CD14-positive monocyte (primary cell): Measurements from ENCODE around the gene ZNF700. TPM values are rescaled to one million over a fixed set of nuclear protein-coding genes. Genes with fewer than 3 reads are reported as not detected.
"Not testable (repeated sequence)": the region's sequence is repeated elsewhere in the genome, so short reads cannot be mapped to it uniquely, and the experiment has no call there.

ENCODE experiments used
- DNase-seq, 3 donors: peaks; one replicate each; pipeline ENCODE4 v3.0.0-alpha.2; 2011 to 2022
- H2AFZ ChIP-seq: 2 replicates; pipeline ENCODE4 v1.6.0; 2012; ENCODE audit warnings: mild to moderate bottlenecking, low read depth, low read length, inconsistent platforms; ENCODE audit not compliant: insufficient read depth, poor library complexity, severe bottlenecking
- H3K27ac ChIP-seq, 2 donors: 1 replicate in 1 of 2; 2 replicates in 1 of 2; pipeline ENCODE4 v1.5.1; 2012 to 2013; ENCODE audit warnings: low read length in 2 of 2, control low read depth in 1 of 2, inconsistent platforms in 1 of 2, low read depth in 1 of 2, mild to moderate bottlenecking in 1 of 2
- H3K27me3 ChIP-seq, 2 donors: one replicate each; pipeline versions ENCODE4 v1.6.0 to v1.6.1; 2011 to 2013; ENCODE audit warnings: low read length in 2 of 2; ENCODE audit not compliant: control insufficient read depth in 2 of 2, insufficient read depth in 2 of 2
- H3K36me3 ChIP-seq, 2 donors: replicated peaks in 1 of 2; 1 replicate in 1 of 2; 2 replicates in 1 of 2; pipeline versions ENCODE4 v1.5.1 to v1.6.1; 2012 to 2013; ENCODE audit warnings: low read length in 2 of 2, control low read depth in 1 of 2, inconsistent platforms in 1 of 2, mild to moderate bottlenecking in 1 of 2; ENCODE audit not compliant: insufficient read depth in 2 of 2, control insufficient read depth in 1 of 2
- H3K4me1 ChIP-seq, 2 donors: 1 replicate in 1 of 2; 2 replicates in 1 of 2; pipeline versions ENCODE4 v1.5.1 to v1.6.1; 2012 to 2013; ENCODE audit warnings: low read length in 2 of 2, control low read depth in 1 of 2, inconsistent platforms in 1 of 2, mild to moderate bottlenecking in 1 of 2, moderate library complexity in 1 of 2; ENCODE audit not compliant: insufficient read depth in 2 of 2, control insufficient read depth in 1 of 2
- H3K4me2 ChIP-seq: replicated peaks from 2 replicates; pipeline ENCODE3; 2012; ENCODE audit warnings: low read length, moderate library complexity, mild to moderate bottlenecking; ENCODE audit not compliant: poor library complexity, severe bottlenecking; ENCODE audit errors: extremely low read depth
- H3K4me3 ChIP-seq, 3 experiments: fragments of 200-600 bp in 1 of 3; sonication (generic) in 1 of 3; replicated peaks in 1 of 3; 1 replicate in 2 of 3; 2 replicates in 1 of 3; pipeline ENCODE4 v1.5.1; 2011 to 2013; ENCODE audit warnings: low read length in 3 of 3, mild to moderate bottlenecking in 3 of 3, control low read depth in 2 of 3, low read depth in 2 of 3, inconsistent platforms in 1 of 3, moderate library complexity in 1 of 3
- H3K79me2 ChIP-seq: 2 replicates; pipeline ENCODE4 v1.6.0; 2012; ENCODE audit warnings: mild to moderate bottlenecking, control low read depth, inconsistent platforms, low read length, moderate library complexity; ENCODE audit not compliant: insufficient read depth
- H3K9ac ChIP-seq: 2 replicates; pipeline ENCODE4 v1.6.0; 2017; ENCODE audit warnings: low read length, mild to moderate bottlenecking; ENCODE audit not compliant: insufficient read depth, poor library complexity, severe bottlenecking
- H3K9me3 ChIP-seq, 2 donors: replicated peaks in 1 of 2; 1 replicate in 1 of 2; 2 replicates in 1 of 2; pipeline versions ENCODE4 v1.5.1 to v1.6.1; 2012 to 2013; ENCODE audit warnings: low read length in 2 of 2, control low read depth in 1 of 2; ENCODE audit not compliant: control insufficient read depth in 1 of 2, insufficient read depth in 1 of 2
- H4K20me1 ChIP-seq: 2 replicates; pipeline ENCODE4 v1.6.0; 2012; ENCODE audit warnings: mild to moderate bottlenecking, low read length, control low read depth, moderate library complexity; ENCODE audit not compliant: insufficient read depth
- H3K27ac Mint-ChIP-seq, 7 donors: one replicate each; pipeline ENCODE4 v1.8.0; 2020; ENCODE audit warnings: mild to moderate bottlenecking in 7 of 7, mixed read lengths in 7 of 7, moderate library complexity in 6 of 7, inconsistent platforms in 2 of 7
- H3K27me3 Mint-ChIP-seq, 3 donors: one replicate each; pipeline ENCODE4 v1.8.0; 2021 to 2022; ENCODE audit warnings: low read depth in 3 of 3, mild to moderate bottlenecking in 3 of 3, mixed read lengths in 3 of 3, moderate library complexity in 3 of 3, inconsistent platforms in 1 of 3
- H3K36me3 Mint-ChIP-seq, 2 donors: one replicate each; pipeline ENCODE4 v1.8.0; 2020; ENCODE audit warnings: mixed read lengths in 2 of 2, inconsistent platforms in 1 of 2, mild to moderate bottlenecking in 1 of 2
- H3K4me1 Mint-ChIP-seq: one replicate; pipeline ENCODE4 v1.8.0; 2020; ENCODE audit warnings: mild to moderate bottlenecking, mixed read lengths
- H3K4me3 Mint-ChIP-seq, 2 donors: one replicate each; pipeline ENCODE4 v1.8.0; 2020; ENCODE audit warnings: mild to moderate bottlenecking in 2 of 2, mixed read lengths in 2 of 2, moderate library complexity in 1 of 2
- H3K9me3 Mint-ChIP-seq, 7 donors: one replicate each; pipeline ENCODE4 v1.8.0; 2020 to 2022; ENCODE audit warnings: mixed read lengths in 7 of 7, mild to moderate bottlenecking in 6 of 7, moderate library complexity in 6 of 7, inconsistent platforms in 2 of 7
- CTCF ChIP-seq: fragments of 200-600 bp; IDR thresholded peaks from one replicate; pipeline ENCODE4 v1.8.0; 2022; ENCODE audit warnings: antibody characterized with exemption, mild to moderate bottlenecking
- WGBS: methylation state at CpG from one replicate; pipeline ENCODE4 v1.1.5; 2013; ENCODE audit warnings: missing lambda C conversion rate; ENCODE audit not compliant: insufficient coverage; 5-methylcytosine and 5-hydroxymethylcytosine counted together
- intact Hi-C, 2 donors: fragments of 100-400 bp; cut with micrococcal nuclease; formaldehyde crosslinking; loops; one replicate each; pipeline versions ENCODE4 v1.15.0 to v1.15.1; 2023
- polyA plus RNA-seq, 3 donors: library from polyadenylated mRNA; depleted of rRNA in 1 of 3; unstranded in 2 of 3; stranded (reverse) in 1 of 3; fragments of 300-500 nt in 2 of 3; fragments of >200 nt in 1 of 3; fragmentation: Illumina TruSeq in 2 of 3; gene quantifications; 1 replicate in 2 of 3; 2 replicates in 1 of 3; pipeline ENCODE4 v1.2.3, GENCODE V29; 2012 to 2021

The ZNF700 gene
- polyA plus RNA-seq, 3 donors = 1.1 to 18.3 (median 1.2) TPM

- Histone ChIP-seq H3K4me2 (peak overlapping the region; percentile 99), H3K79me2 (peaks cover 43% of the 10 kb centered on the region), H2AFZ (peak overlapping the region; percentile 82), H3K36me3 (peaks cover 0 to 4% of the 10 kb centered on the region in 2 donors), H3K4me3 (peak overlapping the region; percentile 58 to 99 (median 83)), H3K4me1 (peaks cover 9 to 13% of the 10 kb centered on the region in 2 donors), H3K9me3 (peaks cover 8 to 12% of the 10 kb centered on the region in 2 donors), H4K20me1 (peaks cover 24% of the 10 kb centered on the region), H3K27ac (peak overlapping the region; percentile 81 to 92), H3K27me3 (no peaks in the 10 kb centered on the region), H3K9ac (peak overlapping the region; percentile 86)
- peaks cover 2 to 24% (median 14%) of the 10 kb centered on the region in 7 donors for H3K9me3 Mint-ChIP-seq
- TF ChIP-seq CTCF = no peak
- H3K27me3 Mint-ChIP-seq = peaks cover 0 to 8% (median 2%) of the 10 kb centered on the region in 3 donors
- peaks cover 6 to 15% of the 10 kb centered on the region in 2 donors for H3K36me3 Mint-ChIP-seq
- H3K4me3 Mint-ChIP-seq = peak overlapping the region; percentile 97 to 99
- peak overlapping the region; percentile 91 to 98 (median 95) for H3K27ac Mint-ChIP-seq
- WGBS = under 1% methylated on average over 51 of the region's 54 CpGs
- peaks cover 15% of the 10 kb centered on the region for H3K4me1 Mint-ChIP-seq
- peak; percentile 90 to 96 (median 94) for DNase-seq
- intact Hi-C loops = loop anchor here (1.0 to 10.0 kb wide), 7 partner anchors 22 to 190 kb away; partner anchors contain the start of genes ZNF440 (in 2 of the 2), ZNF700 (in 2 of the 2), ZNF763 (in 2 of the 2) and ZNF491 (in 1 of the 2)
Measured at GRCh38 chr19:11987405-11988281, 62.7 kb downstream of the ZNF700 start.

- Histone ChIP-seq H3K4me3 (peak overlapping the region; percentile 58 to 99 (median 83)), H3K9ac (peak overlapping the region; percentile 86), H3K36me3 (peaks cover 0 to 4% of the 10 kb centered on the region in 2 donors), H2AFZ (no peak overlapping the region), H3K27me3 (no peaks in the 10 kb centered on the region), H3K27ac (peak overlapping the region; percentile 81 to 92), H4K20me1 (peaks cover 27% of the 10 kb centered on the region), H3K4me1 (peaks cover 9 to 13% of the 10 kb centered on the region in 2 donors), H3K4me2 (peak overlapping the region; percentile 99), H3K79me2 (peaks cover 58% of the 10 kb centered on the region), H3K9me3 (peaks cover 0 to 2% of the 10 kb centered on the region in 2 donors)
- peaks cover 6 to 26% of the 10 kb centered on the region in 2 donors for H3K36me3 Mint-ChIP-seq
- H3K9me3 Mint-ChIP-seq = peaks cover 0 to 12% (median 5%) of the 10 kb centered on the region in 7 donors
- peaks cover 0 to 6% (median 2%) of the 10 kb centered on the region in 3 donors for H3K27me3 Mint-ChIP-seq
- TF ChIP-seq CTCF = peak; percentile 47
- 79% methylated on average over 7 of the region's 9 CpGs for WGBS
- H3K4me3 Mint-ChIP-seq = peak overlapping the region in 1 of 2 donors; percentile 99
- peak overlapping the region in 5 of 7 donors; percentile 77 to 98 (median 95) for H3K27ac Mint-ChIP-seq
- H3K4me1 Mint-ChIP-seq = peaks cover 18% of the 10 kb centered on the region
- DNase-seq = no peak
- intact Hi-C loops = loop anchor here (2.0 to 10.0 kb wide), 5 partner anchors 62 to 192 kb away; partner anchors contain the start of genes ZNF440 (in 2 of the 2), ZNF700 (in 2 of the 2) and ZNF491 (in 1 of the 2)
Measured at GRCh38 chr19:11989112-11989456, 64.2 kb downstream of the ZNF700 start.

GRCh38 chr19:11991921-11992320 lies 67.0 kb downstream of the ZNF700 start:
- no CpG with 5 or more reads among the region's 4 CpGs for WGBS
- DNase-seq, H3K4me3 ChIP-seq, H3K27me3 Mint-ChIP-seq, H3K27ac ChIP-seq, H3K4me2 ChIP-seq, H3K4me3 Mint-ChIP-seq, intact Hi-C loops, H3K9ac ChIP-seq, H2AFZ ChIP-seq, H3K27me3 ChIP-seq: not testable (repeated sequence)
- peaks cover 9 to 13% of the 10 kb centered on the region in 2 donors for H3K4me1 ChIP-seq
- H3K27ac Mint-ChIP-seq = peak overlapping the region in 1 of 7 donors; percentile 5
- H3K9me3 Mint-ChIP-seq = peaks cover 6 to 28% (median 24%) of the 10 kb centered on the region in 7 donors
- H3K4me1 Mint-ChIP-seq = peaks cover 18% of the 10 kb centered on the region
- H3K79me2 ChIP-seq = peaks cover 77% of the 10 kb centered on the region
- peaks cover 15 to 43% of the 10 kb centered on the region in 2 donors for H3K36me3 Mint-ChIP-seq
- H4K20me1 ChIP-seq = peaks cover 27% of the 10 kb centered on the region
- H3K36me3 ChIP-seq = peaks cover 0 to 24% of the 10 kb centered on the region in 2 donors
- H3K9me3 ChIP-seq = peaks cover 21 to 25% of the 10 kb centered on the region in 2 donors
